Kidney epithelial cell (primary cell): ENCODE measurements around the gene LMBRD2. TPM values are rescaled to one million over a fixed set of nuclear protein-coding genes. Genes with fewer than 3 reads are reported as not detected.

Experiments
- DNase-seq: peaks from one replicate; pipeline ENCODE4 v3.0.0-alpha.2; 2010; ENCODE audit warnings: low read depth
- H3K27me3 ChIP-seq: 2 replicates; pipeline ENCODE4 v1.6.0; 2011; ENCODE audit warnings: low read length; ENCODE audit not compliant: control insufficient read depth, insufficient read depth
- H3K36me3 ChIP-seq: 2 replicates; pipeline ENCODE4 v1.5.1; 2011; ENCODE audit warnings: low read length; ENCODE audit not compliant: control insufficient read depth, insufficient read depth
- H3K4me3 ChIP-seq: 2 replicates; pipeline ENCODE4 v1.5.1; 2011; ENCODE audit warnings: low read depth, mild to moderate bottlenecking, control low read depth, low read length
- total RNA-seq: library from RNA; depleted of rRNA; stranded (reverse); fragments of >200 nt; gene quantifications from 2 replicates; pipeline ENCODE4 v1.2.3, GENCODE V29; 2015
- TF ChIP-seq, protein P1 (sequence below): IDR thresholded peaks from 2 replicates; pipeline ENCODE4 v1.5.1; 2011; ENCODE audit warnings: mild to moderate bottlenecking, moderate library complexity, low read length, control low read depth, inconsistent platforms; ENCODE audit not compliant: insufficient read depth, poor library complexity, severe bottlenecking

Gene LMBRD2
- total RNA-seq, 1 donor from 2014 or later, result 6.7 TPM

DNA sequence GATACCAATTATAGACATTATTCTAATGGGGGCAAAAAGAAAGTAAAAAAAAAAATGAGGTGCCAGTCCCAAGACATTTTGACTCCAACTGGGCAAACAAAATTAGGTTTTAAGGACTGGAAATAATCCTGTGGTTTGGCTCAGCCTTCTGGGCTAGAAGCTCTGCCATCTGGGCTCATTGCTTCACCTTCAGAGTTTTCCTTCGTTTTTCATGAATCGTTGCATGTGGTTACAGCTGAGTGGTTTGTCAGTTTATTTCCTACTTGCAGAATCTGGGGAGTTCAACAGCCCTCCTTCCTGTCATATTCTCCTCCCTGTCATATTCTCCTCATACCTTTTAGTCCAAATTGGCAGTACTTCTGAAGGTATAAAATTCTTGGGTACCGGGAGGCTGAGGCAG, 97.0 kb downstream of the LMBRD2 start:
- no peak for DNase-seq
- Histone ChIP-seq H3K4me3 (no peak overlapping the region), H3K27me3 (no peaks in the 10 kb centered on the region), H3K36me3 (no peaks in the 10 kb centered on the region)
- TF ChIP-seq, protein P1, sequence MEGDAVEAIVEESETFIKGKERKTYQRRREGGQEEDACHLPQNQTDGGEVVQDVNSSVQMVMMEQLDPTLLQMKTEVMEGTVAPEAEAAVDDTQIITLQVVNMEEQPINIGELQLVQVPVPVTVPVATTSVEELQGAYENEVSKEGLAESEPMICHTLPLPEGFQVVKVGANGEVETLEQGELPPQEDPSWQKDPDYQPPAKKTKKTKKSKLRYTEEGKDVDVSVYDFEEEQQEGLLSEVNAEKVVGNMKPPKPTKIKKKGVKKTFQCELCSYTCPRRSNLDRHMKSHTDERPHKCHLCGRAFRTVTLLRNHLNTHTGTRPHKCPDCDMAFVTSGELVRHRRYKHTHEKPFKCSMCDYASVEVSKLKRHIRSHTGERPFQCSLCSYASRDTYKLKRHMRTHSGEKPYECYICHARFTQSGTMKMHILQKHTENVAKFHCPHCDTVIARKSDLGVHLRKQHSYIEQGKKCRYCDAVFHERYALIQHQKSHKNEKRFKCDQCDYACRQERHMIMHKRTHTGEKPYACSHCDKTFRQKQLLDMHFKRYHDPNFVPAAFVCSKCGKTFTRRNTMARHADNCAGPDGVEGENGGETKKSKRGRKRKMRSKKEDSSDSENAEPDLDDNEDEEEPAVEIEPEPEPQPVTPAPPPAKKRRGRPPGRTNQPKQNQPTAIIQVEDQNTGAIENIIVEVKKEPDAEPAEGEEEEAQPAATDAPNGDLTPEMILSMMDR, result no peak

DNA sequence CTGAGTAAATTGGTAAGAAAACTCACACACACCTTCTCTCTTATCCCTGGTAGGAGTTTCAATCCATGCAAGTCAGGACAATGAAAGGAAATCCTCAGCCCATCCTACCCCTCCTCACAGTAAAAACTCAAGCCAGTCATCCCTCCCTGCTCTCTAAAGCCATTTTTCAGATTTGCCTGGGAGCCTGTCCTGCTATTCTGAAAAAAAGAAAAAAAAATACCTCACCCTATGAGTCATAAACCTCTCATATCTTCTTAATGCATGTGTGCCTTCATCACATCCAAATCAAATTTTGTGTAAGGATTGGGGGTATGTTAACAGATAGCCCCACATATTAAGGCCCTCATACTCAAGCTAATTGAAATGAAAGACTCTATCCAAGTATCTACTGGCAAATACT, 99.1 kb downstream of the LMBRD2 start:
- TF ChIP-seq, protein P1, result no peak

DNA sequence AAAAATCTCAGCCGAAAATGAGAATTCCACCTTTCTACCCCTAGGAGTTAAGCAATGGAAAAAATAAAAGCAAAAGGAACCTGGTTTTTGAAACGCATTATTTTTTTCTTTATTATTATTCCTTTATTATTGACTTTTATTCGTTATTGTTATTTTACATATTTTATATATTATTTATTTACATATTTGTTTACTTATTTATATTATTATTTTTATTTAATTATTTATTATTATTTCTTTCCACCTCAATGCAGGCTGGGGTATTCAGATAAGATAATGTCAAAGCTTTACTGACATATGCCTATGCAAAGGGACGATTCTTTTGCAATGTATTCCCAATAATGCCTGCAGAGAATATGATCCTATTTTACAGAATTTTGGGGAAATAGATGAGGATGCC, 101.7 kb downstream of the LMBRD2 start:
- no peak for DNase-seq
- H3K4me3 ChIP-seq, result no peak overlapping the region
- TF ChIP-seq, protein P1, result no peak

More for the DNA sequence above, 99.1 kb downstream of the LMBRD2 start:
- H3K4me3 ChIP-seq, result no peak overlapping the region
- DNase-seq, result no peak
- H3K36me3 ChIP-seq, result no peaks in the 10 kb centered on the region
- no peaks in the 10 kb centered on the region for H3K27me3 ChIP-seq

More for the DNA sequence above, 101.7 kb downstream of the LMBRD2 start:
- Histone ChIP-seq H3K36me3 (no peaks in the 10 kb centered on the region), H3K27me3 (no peaks in the 10 kb centered on the region)

Other genes with a start within 250 kb of the LMBRD2 start
- gene CAPSL, start 213.3 kb downstream of the LMBRD2 start, total RNA-seq, result not detected in 2 replicates
- gene UGT3A1, start 160.5 kb downstream of the LMBRD2 start, total RNA-seq, result 0.21 and 0.38 TPM in 2 replicates
- 0.21 and 0.88 TPM in 2 replicates for gene UGT3A2, start 85.0 kb downstream of the LMBRD2 start, total RNA-seq
- gene SKP2, start 224 bp upstream of the LMBRD2 start, total RNA-seq, result 9.9 and 11.2 TPM in 2 replicates
- gene NADK2, start 90.0 kb upstream of the LMBRD2 start, total RNA-seq, result 12.2 and 13.4 TPM in 2 replicates
- 0.07 TPM in 1 of 2 replicates, not detected in the other for gene RANBP3L, start 150.0 kb upstream of the LMBRD2 start, total RNA-seq